Body of pancreas (tissue), 4 donors: ENCODE results near the gene TCP11.

Experiments
- POLR2A ChIP-seq, 3 donors: fragments of 450-650 bp; IDR thresholded peaks; one replicate each; pipeline ENCODE4 v1.6.1; 2016; ENCODE audit warnings: antibody characterized with exemption in 3 of 3, mild to moderate bottlenecking in 2 of 3
- TF ChIP-seq, protein P1 (sequence below), 7 experiments: fragments of 450-650 bp in 4 of 7; fragments of 200-600 bp in 3 of 7; sonication (generic) in 3 of 7; IDR thresholded peaks; one replicate each; pipeline ENCODE4 v1.5.1; 2016 to 2019; ENCODE audit warnings: antibody characterized with exemption in 7 of 7

DNA sequence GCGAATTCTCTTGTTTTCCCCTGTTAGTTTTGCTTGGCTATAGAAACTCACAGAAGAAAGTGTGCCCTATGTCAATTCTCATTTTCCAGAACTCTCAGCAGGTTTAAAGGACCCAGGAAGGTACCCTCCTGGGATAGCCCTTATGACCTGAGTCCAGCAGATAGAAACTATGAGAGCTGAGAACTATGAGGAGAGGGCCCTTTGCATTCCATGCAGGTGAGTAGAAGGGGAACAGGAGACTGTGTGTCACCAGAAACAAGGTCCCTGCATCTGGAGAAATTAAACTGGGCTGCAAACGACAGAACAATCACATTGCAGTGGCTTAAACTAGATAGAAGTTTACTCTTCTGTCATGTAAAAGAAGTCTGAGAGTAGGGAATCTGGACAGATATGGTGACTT is 36.9 kb upstream of the TCP11 start:
- TF ChIP-seq, protein P1, sequence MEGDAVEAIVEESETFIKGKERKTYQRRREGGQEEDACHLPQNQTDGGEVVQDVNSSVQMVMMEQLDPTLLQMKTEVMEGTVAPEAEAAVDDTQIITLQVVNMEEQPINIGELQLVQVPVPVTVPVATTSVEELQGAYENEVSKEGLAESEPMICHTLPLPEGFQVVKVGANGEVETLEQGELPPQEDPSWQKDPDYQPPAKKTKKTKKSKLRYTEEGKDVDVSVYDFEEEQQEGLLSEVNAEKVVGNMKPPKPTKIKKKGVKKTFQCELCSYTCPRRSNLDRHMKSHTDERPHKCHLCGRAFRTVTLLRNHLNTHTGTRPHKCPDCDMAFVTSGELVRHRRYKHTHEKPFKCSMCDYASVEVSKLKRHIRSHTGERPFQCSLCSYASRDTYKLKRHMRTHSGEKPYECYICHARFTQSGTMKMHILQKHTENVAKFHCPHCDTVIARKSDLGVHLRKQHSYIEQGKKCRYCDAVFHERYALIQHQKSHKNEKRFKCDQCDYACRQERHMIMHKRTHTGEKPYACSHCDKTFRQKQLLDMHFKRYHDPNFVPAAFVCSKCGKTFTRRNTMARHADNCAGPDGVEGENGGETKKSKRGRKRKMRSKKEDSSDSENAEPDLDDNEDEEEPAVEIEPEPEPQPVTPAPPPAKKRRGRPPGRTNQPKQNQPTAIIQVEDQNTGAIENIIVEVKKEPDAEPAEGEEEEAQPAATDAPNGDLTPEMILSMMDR (IDR thresholded peaks at IDR 0.05), result no peak
- TF ChIP-seq POLR2A (IDR thresholded peaks at IDR 0.05), result no peak
